Esophagus muscularis mucosa (tissue), 4 donors: ENCODE measurements around the gene ZNF827. TPM values are rescaled to one million over a fixed set of nuclear protein-coding genes. Genes with fewer than 3 reads are reported as not detected.

Experiments used
- DNase-seq: peaks from one replicate; pipeline ENCODE4 v3.0.0-alpha.2; 2017; ENCODE audit errors: extremely low spot score
- H3K27ac ChIP-seq, 4 donors: fragments of 200-600 bp; sonication (generic); replicated peaks in 1 of 4; 1 replicate in 3 of 4; 2 replicates in 1 of 4; pipeline ENCODE4 v1.5.1; 2016 to 2019; ENCODE audit warnings: mild to moderate bottlenecking in 1 of 4
- H3K27me3 ChIP-seq, 4 donors: fragments of 200-600 bp; sonication (generic); one replicate each; pipeline versions ENCODE4 v1.5.1 to v1.6.0; 2016 to 2019
- H3K36me3 ChIP-seq, 4 donors: fragments of 200-600 bp; sonication (generic); one replicate each; pipeline ENCODE4 v1.5.1; 2016 to 2019
- H3K4me1 ChIP-seq, 4 donors: fragments of 200-600 bp; sonication (generic); one replicate each; pipeline ENCODE4 v1.5.1; 2016 to 2019
- H3K4me3 ChIP-seq, 4 donors: fragments of 200-600 bp; sonication (generic); 1 replicate in 2 of 4; 2 replicates in 2 of 4; pipeline ENCODE4 v1.5.1; 2016 to 2019; ENCODE audit warnings: mild to moderate bottlenecking in 4 of 4, moderate library complexity in 1 of 4
- H3K9me3 ChIP-seq, 4 donors: fragments of 200-600 bp; sonication (generic); 1 replicate in 3 of 4; 2 replicates in 1 of 4; pipeline ENCODE4 v1.5.1; 2016 to 2019
- EP300 ChIP-seq: sonication (generic); formaldehyde crosslinking; IDR thresholded peaks from one replicate; pipeline ENCODE4 v1.6.1; 2017; ENCODE audit warnings: antibody characterized with exemption
- POLR2A ChIP-seq: fragments of 450-650 bp; IDR thresholded peaks from one replicate; pipeline ENCODE4 v1.6.1; 2017; ENCODE audit warnings: antibody characterized with exemption, moderate library complexity, mild to moderate bottlenecking, low read depth
- POLR2AphosphoS5 ChIP-seq, 2 donors: sonication (generic); formaldehyde crosslinking; IDR thresholded peaks; one replicate each; pipeline ENCODE4 v1.6.1; 2017; ENCODE audit warnings: antibody characterized with exemption in 2 of 2
- WGBS: methylation state at CpG from one replicate; pipeline ENCODE4 v1.1.5; 2018; 5-methylcytosine and 5-hydroxymethylcytosine counted together
- intact Hi-C: fragments of 100-400 bp; cut with DNase I; formaldehyde crosslinking; loops from one replicate; pipeline ENCODE4 v1.15.1; 2023
- total RNA-seq, 4 donors: library from RNA; depleted of rRNA; stranded (reverse); fragments of >200 nt; gene quantifications; one replicate each; pipeline versions ENCODE4 v1.1.0 to v1.2.1, GENCODE V29; 2016
- TF ChIP-seq, protein P1 (sequence below), 3 experiments: fragments of 200-600 bp in 2 of 3; fragments of 450-650 bp in 1 of 3; sonication (generic) in 2 of 3; IDR thresholded peaks; one replicate each; pipeline ENCODE4 v1.5.1; 2017 to 2019; ENCODE audit warnings: antibody characterized with exemption in 3 of 3, mild to moderate bottlenecking in 2 of 3, moderate library complexity in 1 of 3

The ZNF827 gene
- total RNA-seq, 4 donors from 2014 or later, result 11.1 to 27.2 (median 19.0) TPM

DNA sequence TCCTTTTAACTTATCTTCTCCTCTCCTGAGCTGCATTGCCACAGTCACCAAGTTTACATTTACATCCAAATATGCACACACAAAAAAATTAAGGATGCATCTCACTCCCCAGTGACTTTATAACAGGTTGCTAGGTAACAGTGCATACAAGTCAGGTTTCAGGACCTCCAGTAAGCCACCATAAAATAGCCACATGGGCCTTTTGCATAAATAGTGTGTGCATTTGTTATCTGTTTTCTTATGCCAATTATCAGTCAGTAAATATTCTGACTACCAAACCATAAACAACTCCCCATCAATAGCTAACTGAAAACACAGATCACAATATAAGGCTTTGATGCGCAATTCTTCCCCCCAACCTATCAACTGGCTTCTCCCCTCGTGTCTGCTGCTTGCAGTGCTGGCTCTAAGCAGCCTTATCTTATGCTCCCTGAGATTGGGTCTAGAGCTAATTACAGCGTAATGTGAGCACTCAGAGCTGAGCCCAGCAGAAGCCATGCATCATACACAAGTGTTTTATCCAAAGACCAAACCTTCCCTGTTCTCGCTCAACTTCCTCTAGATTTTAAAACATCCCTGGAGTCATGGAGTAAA is 55.4 kb downstream of the ZNF827 start:
- intact Hi-C loops, result loop anchor here (5.0 kb wide), 1 partner anchor 156 kb away; no protein-coding TSS in a partner anchor
- Histone ChIP-seq H3K36me3 (peaks cover 0 to 7% (median 3%) of the 10 kb centered on the region in 4 donors), H3K4me3 (no peak overlapping the region), H3K27me3 (no peaks in the 10 kb centered on the region), H3K9me3 (no peaks in the 10 kb centered on the region), H3K27ac (no peak overlapping the region), H3K4me1 (peaks cover 41 to 65% (median 62%) of the 10 kb centered on the region in 4 donors)
- DNase-seq, result no peak
- TF ChIP-seq, protein P1, sequence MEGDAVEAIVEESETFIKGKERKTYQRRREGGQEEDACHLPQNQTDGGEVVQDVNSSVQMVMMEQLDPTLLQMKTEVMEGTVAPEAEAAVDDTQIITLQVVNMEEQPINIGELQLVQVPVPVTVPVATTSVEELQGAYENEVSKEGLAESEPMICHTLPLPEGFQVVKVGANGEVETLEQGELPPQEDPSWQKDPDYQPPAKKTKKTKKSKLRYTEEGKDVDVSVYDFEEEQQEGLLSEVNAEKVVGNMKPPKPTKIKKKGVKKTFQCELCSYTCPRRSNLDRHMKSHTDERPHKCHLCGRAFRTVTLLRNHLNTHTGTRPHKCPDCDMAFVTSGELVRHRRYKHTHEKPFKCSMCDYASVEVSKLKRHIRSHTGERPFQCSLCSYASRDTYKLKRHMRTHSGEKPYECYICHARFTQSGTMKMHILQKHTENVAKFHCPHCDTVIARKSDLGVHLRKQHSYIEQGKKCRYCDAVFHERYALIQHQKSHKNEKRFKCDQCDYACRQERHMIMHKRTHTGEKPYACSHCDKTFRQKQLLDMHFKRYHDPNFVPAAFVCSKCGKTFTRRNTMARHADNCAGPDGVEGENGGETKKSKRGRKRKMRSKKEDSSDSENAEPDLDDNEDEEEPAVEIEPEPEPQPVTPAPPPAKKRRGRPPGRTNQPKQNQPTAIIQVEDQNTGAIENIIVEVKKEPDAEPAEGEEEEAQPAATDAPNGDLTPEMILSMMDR (IDR thresholded peaks at IDR 0.05), result no peak
- no peak for TF ChIP-seq EP300
- TF ChIP-seq POLR2AphosphoS5 (IDR thresholded peaks at IDR 0.05), result no peak
- TF ChIP-seq POLR2A, result no peak
- 88% methylated on average over 4 of the region's 4 CpGs for WGBS

DNA sequence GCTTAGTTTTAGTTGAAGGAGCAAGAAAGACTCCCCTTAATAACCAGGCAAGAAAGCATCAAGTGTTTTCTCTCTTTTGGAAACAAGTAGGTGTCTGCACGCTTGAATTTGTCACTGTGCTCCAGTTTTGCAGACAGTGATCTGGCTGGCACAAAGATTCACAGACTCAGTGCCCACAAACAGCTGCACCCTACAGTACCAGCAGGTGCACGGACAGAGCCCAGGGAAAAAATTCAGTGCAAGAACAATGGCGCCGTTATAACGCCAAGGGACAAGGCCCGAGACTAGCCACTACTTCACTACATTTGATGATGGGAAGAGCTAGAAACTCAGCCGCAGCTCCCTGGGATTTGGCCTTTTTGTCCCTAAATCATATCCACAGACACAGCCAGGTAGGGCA is 56.0 kb downstream of the ZNF827 start:
- DNase-seq, result no peak
- H3K4me1 ChIP-seq, result peaks cover 39 to 61% (median 58%) of the 10 kb centered on the region in 4 donors
- no peak overlapping the region for H3K27ac ChIP-seq
- no peaks in the 10 kb centered on the region for H3K9me3 ChIP-seq
- peaks cover 0 to 7% (median 3%) of the 10 kb centered on the region in 4 donors for H3K36me3 ChIP-seq
- TF ChIP-seq EP300 (no peak), POLR2AphosphoS5 (IDR thresholded peaks at IDR 0.05) (no peak), POLR2A (no peak)
- TF ChIP-seq, protein P1 (IDR thresholded peaks at IDR 0.05), result no peak
- 90% methylated on average over 7 of the region's 7 CpGs for WGBS
- no peaks in the 10 kb centered on the region for H3K27me3 ChIP-seq
- intact Hi-C loops, result loop anchor here (5.0 kb wide), 1 partner anchor 155 kb away; no protein-coding TSS in a partner anchor
- H3K4me3 ChIP-seq, result no peak overlapping the region

GRCh38 chr4:145881989-145882388 is 56.6 kb downstream of the ZNF827 start:
- no peak overlapping the region for H3K27ac ChIP-seq
- H3K27me3 ChIP-seq, result no peaks in the 10 kb centered on the region
- 80% methylated on average over 4 of the region's 8 CpGs for WGBS
- peaks cover 38 to 55% (median 52%) of the 10 kb centered on the region in 4 donors for H3K4me1 ChIP-seq
- H3K9me3 ChIP-seq, result no peaks in the 10 kb centered on the region
- intact Hi-C loops, result loop anchor here (5.0 kb wide), 1 partner anchor 155 kb away; no protein-coding TSS in a partner anchor
- no peak for DNase-seq
- no peak overlapping the region for H3K4me3 ChIP-seq
- TF ChIP-seq EP300, result no peak
- no peak for TF ChIP-seq POLR2AphosphoS5 (IDR thresholded peaks at IDR 0.05)
- TF ChIP-seq POLR2A, result no peak
- TF ChIP-seq, protein P1 (IDR thresholded peaks at IDR 0.05), result no peak
- peaks cover 0 to 7% (median 3%) of the 10 kb centered on the region in 4 donors for H3K36me3 ChIP-seq

- Histone ChIP-seq H3K36me3 (peaks cover 0 to 7% (median 3%) of the 10 kb centered on the region in 4 donors), H3K27me3 (no peaks in the 10 kb centered on the region), H3K4me1 (peaks cover 38 to 51% (median 48%) of the 10 kb centered on the region in 4 donors), H3K4me3 (no peak overlapping the region), H3K27ac (no peak overlapping the region), H3K9me3 (no peaks in the 10 kb centered on the region)
- TF ChIP-seq POLR2AphosphoS5 (IDR thresholded peaks at IDR 0.05) (no peak), EP300 (no peak), POLR2A (no peak)
- TF ChIP-seq, protein P1 (IDR thresholded peaks at IDR 0.05), result no peak
- intact Hi-C loops, result loop anchor here (5.0 kb wide), 1 partner anchor 154 kb away; no protein-coding TSS in a partner anchor
- no peak for DNase-seq
- 80% methylated on average over 4 of the region's 4 CpGs for WGBS
Measured at GRCh38 chr4:145881576-145881975, 57.0 kb downstream of the ZNF827 start.
